NCI-H2029 treated with DMSO at 0.1 percent for 48 hours (cell line): Measurements from ENCODE around the gene C6orf141.
"Not testable (repeated sequence)": the region's sequence is repeated elsewhere in the genome, so short reads cannot be mapped to it uniquely, and the experiment has no call there.

Experiments
- DNase-seq: peaks from one replicate; lab custom pipeline; 2025; lab: John Stamatoyannopoulos, UW

The C6orf141 gene

DNA sequence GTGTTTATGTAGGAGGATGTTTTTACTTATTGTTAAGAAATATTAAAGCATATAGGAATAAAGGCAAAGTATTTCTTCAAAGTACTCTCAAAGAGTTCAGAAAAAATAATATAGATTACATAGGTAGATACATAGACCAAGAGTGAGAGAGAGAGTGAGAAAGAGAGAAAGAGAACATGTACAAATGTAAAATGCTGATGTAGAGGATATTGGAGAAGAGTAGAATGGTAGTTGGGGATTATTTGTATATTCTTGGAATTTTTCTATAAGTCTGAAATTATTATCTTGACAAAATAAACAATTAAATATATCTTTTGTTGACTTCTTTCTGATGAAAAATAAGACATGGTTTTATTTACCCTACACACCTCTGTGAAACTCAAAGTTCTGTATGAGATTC is 29.2 kb downstream of the C6orf141 start:
- no peak for DNase-seq

DNA sequence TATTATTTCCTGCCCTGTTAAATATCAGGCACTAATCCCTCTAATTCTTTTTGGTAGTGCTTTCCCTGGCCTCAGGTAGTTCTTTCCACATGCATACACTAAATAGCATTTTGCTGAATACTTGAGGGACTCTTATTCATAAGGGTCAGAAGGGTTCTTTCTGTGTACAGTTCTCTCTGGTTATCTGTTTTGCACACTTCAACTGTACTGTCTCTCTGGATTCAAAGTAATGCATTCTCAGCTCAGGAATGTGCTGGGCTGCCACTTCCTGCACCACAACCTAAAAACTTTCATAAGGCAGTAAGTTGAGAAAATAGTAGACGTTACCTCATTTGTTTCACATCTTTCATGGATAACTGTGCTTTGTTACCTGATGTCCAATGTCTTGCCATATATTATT is 32.1 kb downstream of the C6orf141 start:
- DNase-seq, result no peak

DNA sequence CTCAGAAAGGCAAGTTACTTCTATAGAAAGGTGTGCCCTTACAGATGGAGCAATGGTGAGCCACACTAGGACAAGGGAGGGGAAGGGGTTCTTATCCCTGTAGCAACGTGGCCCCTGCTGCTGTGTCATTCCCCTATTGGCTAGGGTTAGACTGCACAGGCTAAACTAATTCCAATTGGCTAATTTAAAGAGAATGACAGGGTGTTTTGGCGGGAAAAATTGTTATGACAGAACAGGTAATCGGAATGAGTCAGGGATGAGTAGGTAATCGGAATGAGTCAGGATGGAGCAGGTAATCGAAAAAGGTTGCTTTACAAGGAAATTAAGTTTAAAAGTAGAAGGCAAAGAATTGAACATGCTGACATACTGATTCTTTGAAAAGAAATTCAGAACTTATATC is 36.8 kb downstream of the C6orf141 start:
- not testable (repeated sequence) for DNase-seq
